CD4-positive, alpha-beta T cell treated with Interleukin-10 for 1 hour (primary cell): ENCODE data around the gene BRIP1.
"Not testable (repeated sequence)": the region's sequence is repeated elsewhere in the genome, so short reads cannot be mapped to it uniquely, and the experiment has no call there.

Experiments used
- DNase-seq: peaks from one replicate; pipeline ENCODE4 v3.0.0-alpha.2; 2020

BRIP1 gene

GRCh38 chr17:61862105-61862574, 1.2 kb downstream of the BRIP1 start:
- no peak for DNase-seq

- not testable (repeated sequence) for DNase-seq
Observed at GRCh38 chr17:61860397-61860796, 2.9 kb downstream of the BRIP1 start.

- no peak for DNase-seq
Observed at GRCh38 chr17:61856035-61856434, 7.3 kb downstream of the BRIP1 start.

- no peak for DNase-seq
Observed at GRCh38 chr17:61852857-61853256, 10.5 kb downstream of the BRIP1 start.

- no peak for DNase-seq
Observed at GRCh38 chr17:61849674-61850073, 13.7 kb downstream of the BRIP1 start.

- no peak for DNase-seq
Observed at GRCh38 chr17:61848896-61849295, 14.4 kb downstream of the BRIP1 start.

- no peak for DNase-seq
Observed at GRCh38 chr17:61848247-61848646, 15.1 kb downstream of the BRIP1 start.

GRCh38 chr17:61847659-61848058, 15.7 kb downstream of the BRIP1 start:
- DNase-seq, result no peak

GRCh38 chr17:61846761-61847375, 16.5 kb downstream of the BRIP1 start:
- no peak for DNase-seq

GRCh38 chr17:61846088-61846487, 17.2 kb downstream of the BRIP1 start:
- no peak for DNase-seq

GRCh38 chr17:61843435-61843834, 19.9 kb downstream of the BRIP1 start:
- DNase-seq, result no peak

GRCh38 chr17:61842899-61843298, 20.4 kb downstream of the BRIP1 start:
- DNase-seq, result no peak

GRCh38 chr17:61839300-61839786, 24.0 kb downstream of the BRIP1 start:
- DNase-seq, result no peak

GRCh38 chr17:61837175-61838051, 25.9 kb downstream of the BRIP1 start:
- peak; percentile 63 for DNase-seq

GRCh38 chr17:61836266-61837174, 26.8 kb downstream of the BRIP1 start:
- DNase-seq, result no peak

GRCh38 chr17:61835606-61836005, 27.7 kb downstream of the BRIP1 start:
- DNase-seq, result no peak

- no peak for DNase-seq
Observed at GRCh38 chr17:61834610-61835009, 28.7 kb downstream of the BRIP1 start.

- DNase-seq, result no peak
Observed at GRCh38 chr17:61833536-61834193, 29.7 kb downstream of the BRIP1 start.

GRCh38 chr17:61832463-61832862, 30.9 kb downstream of the BRIP1 start:
- no peak for DNase-seq

GRCh38 chr17:61831099-61831498, 32.2 kb downstream of the BRIP1 start:
- no peak for DNase-seq

- DNase-seq, result no peak
Observed at GRCh38 chr17:61828694-61829093, 34.6 kb downstream of the BRIP1 start.

- no peak for DNase-seq
Observed at GRCh38 chr17:61827649-61828395, 35.5 kb downstream of the BRIP1 start.
